Epidermal melanocyte (primary cell): ENCODE measurements around the gene SLC22A12.
"Not testable (repeated sequence)": the region's sequence is repeated elsewhere in the genome, so short reads cannot be mapped to it uniquely, and the experiment has no call there.

Experiments used
- DNase-seq: peaks from one replicate; pipeline ENCODE4 v3.0.0; 2011; ENCODE audit warnings: low spot score; ENCODE audit not compliant: insufficient read length

The SLC22A12 gene

GRCh38 chr11:64585150-64585549 is 5.9 kb upstream of the SLC22A12 start:
- DNase-seq = no peak

DNA sequence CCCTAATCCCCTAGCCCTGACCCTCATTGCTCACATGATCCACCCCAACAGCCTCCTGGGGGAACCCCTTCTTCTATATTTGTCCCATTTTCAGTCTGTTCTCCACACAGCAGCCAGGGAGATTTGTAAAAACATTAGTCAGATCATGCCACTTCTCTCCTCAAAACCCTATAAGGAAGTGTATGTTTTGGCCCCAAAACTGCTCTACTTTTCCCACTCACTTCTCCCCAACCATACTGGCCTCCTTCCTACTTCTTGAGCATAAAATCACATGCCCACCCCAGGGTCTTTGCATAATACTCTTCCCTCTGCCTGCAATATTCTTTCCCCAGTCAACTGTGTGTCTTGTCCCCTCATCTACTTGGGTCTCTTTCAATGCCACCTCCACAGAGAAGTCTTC is 4.7 kb upstream of the SLC22A12 start:
- no peak for DNase-seq

GRCh38 chr11:64588701-64589100 is 2.3 kb upstream of the SLC22A12 start:
- DNase-seq = no peak

- no peak for DNase-seq
Observed at GRCh38 chr11:64591257-64592233, 525 bp downstream of the SLC22A12 start.

GRCh38 chr11:64592234-64592615 is 1.2 kb downstream of the SLC22A12 start:
- DNase-seq = no peak

- no peak for DNase-seq
Observed at GRCh38 chr11:64592656-64593055, 1.6 kb downstream of the SLC22A12 start.

DNA sequence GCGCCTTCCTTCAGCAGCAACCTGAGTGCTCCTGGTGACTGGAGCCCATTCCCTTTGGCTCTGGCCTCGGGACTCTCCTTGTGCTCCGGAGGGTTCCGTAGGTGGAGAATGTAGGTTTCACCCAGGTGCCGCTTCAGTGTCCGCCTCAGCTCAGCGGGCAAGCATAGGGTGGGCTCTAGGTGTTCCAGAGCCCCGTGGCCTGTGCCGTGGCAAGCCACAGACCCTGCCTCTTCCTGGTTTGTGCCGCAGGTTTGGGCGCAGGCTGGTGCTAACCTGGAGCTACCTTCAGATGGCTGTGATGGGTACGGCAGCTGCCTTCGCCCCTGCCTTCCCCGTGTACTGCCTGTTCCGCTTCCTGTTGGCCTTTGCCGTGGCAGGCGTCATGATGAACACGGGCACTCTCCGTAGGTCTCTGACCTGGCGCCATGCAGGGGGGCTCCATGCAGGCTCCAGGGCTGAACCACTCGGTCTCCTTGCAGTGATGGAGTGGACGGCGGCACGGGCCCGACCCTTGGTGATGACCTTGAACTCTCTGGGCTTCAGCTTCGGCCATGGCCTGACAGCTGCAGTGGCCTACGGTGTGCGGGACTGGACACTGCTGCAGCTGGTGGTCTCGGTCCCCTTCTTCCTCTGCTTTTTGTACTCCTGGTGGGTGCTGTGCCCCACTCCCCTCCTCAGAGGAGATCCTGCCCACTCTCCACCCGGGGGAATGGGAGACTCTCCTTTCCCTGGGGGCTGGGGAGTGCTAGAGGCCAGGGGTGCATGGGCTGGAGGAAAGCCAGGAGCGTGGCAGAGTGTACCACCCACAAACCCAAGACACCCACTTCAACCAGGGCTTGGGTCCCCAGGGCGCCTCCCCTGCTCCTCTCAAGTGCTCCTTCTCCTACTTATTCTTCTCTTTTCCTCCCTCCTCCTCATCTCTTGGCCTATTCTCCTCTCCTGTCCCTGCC is 2.4 kb downstream of the SLC22A12 start:
- DNase-seq = no peak

GRCh38 chr11:64594159-64594939 is 3.3 kb downstream of the SLC22A12 start:
- no peak for DNase-seq

GRCh38 chr11:64595922-64596321 is 4.9 kb downstream of the SLC22A12 start:
- DNase-seq = not testable (repeated sequence)

GRCh38 chr11:64597671-64598101 is 6.7 kb downstream of the SLC22A12 start:
- no peak for DNase-seq

- no peak for DNase-seq
Observed at GRCh38 chr11:64598106-64598796, 7.2 kb downstream of the SLC22A12 start.

GRCh38 chr11:64598797-64599697 is 8.0 kb downstream of the SLC22A12 start:
- DNase-seq = no peak

- no peak for DNase-seq
Observed at GRCh38 chr11:64599698-64600211, 8.7 kb downstream of the SLC22A12 start.

GRCh38 chr11:64600281-64600992 is 9.4 kb downstream of the SLC22A12 start:
- no peak for DNase-seq

GRCh38 chr11:64601605-64602465 is 10.8 kb downstream of the SLC22A12 start:
- no peak for DNase-seq

GRCh38 chr11:64602466-64603070 is 11.5 kb downstream of the SLC22A12 start:
- DNase-seq = no peak

GRCh38 chr11:64603411-64604110 is 12.5 kb downstream of the SLC22A12 start:
- no peak for DNase-seq
